Thymus (tissue), 11 donors: ENCODE measurements around the gene PRKCA. TPM values are rescaled to one million over a fixed set of nuclear protein-coding genes. Genes with fewer than 3 reads are reported as not detected.

Experiments
- DNase-seq, 9 donors: peaks; one replicate each; pipeline ENCODE4 v3.0.0-alpha.2; 2013; ENCODE audit warnings: low spot score in 9 of 9, low read depth in 6 of 9, missing footprints in 1 of 9
- H3K27ac ChIP-seq, 2 donors: one replicate each; pipeline ENCODE4 v1.5.1; 2013; ENCODE audit warnings: control low read depth in 1 of 2, low read depth in 1 of 2, low read length in 1 of 2, mild to moderate bottlenecking in 1 of 2, moderate library complexity in 1 of 2
- H3K27me3 ChIP-seq, 2 donors: one replicate each; pipeline ENCODE4 v1.5.1; 2013; ENCODE audit warnings: low read length in 1 of 2; ENCODE audit not compliant: control insufficient read depth in 2 of 2, insufficient read depth in 1 of 2
- H3K36me3 ChIP-seq, 2 donors: one replicate each; pipeline ENCODE4 v1.5.1; 2013; ENCODE audit warnings: low read length in 1 of 2, mild to moderate bottlenecking in 1 of 2, moderate library complexity in 1 of 2; ENCODE audit not compliant: control insufficient read depth in 2 of 2, insufficient read depth in 2 of 2
- H3K4me1 ChIP-seq, 2 donors: one replicate each; pipeline ENCODE4 v1.5.1; 2013; ENCODE audit warnings: low read length in 2 of 2; ENCODE audit not compliant: control insufficient read depth in 2 of 2, insufficient read depth in 2 of 2
- H3K4me3 ChIP-seq, 2 donors: one replicate each; pipeline ENCODE4 v1.5.1; 2013; ENCODE audit warnings: low read length in 2 of 2, control low read depth in 1 of 2, mild to moderate bottlenecking in 1 of 2
- H3K9me3 ChIP-seq, 2 donors: one replicate each; pipeline ENCODE4 v1.5.1; 2013; ENCODE audit warnings: low read length in 1 of 2, mild to moderate bottlenecking in 1 of 2; ENCODE audit not compliant: control insufficient read depth in 2 of 2, insufficient read depth in 1 of 2
- WGBS: extraction: QIAGEN DNeasy Blood & Tissue Kit; methylation state at CpG from one replicate; pipeline ENCODE4 v1.1.7; 2013; 5-methylcytosine and 5-hydroxymethylcytosine counted together
- polyA plus RNA-seq: library from polyadenylated mRNA; stranded (reverse); fragments of 200-250 nt; gene quantifications from one replicate; pipeline ENCODE4 v1.2.3, GENCODE V29; 2013
- total RNA-seq: library from RNA; stranded (reverse); fragments of 120-200 nt; gene quantifications from one replicate; pipeline ENCODE4 v1.2.4, GENCODE V29; 2013
- donor health status: healthy.

PRKCA gene
- total and polyA plus RNA-seq, 2 donors, result 2.7 to 3.2 TPM

GRCh38 chr17:66466106-66466820 is 163.8 kb downstream of the PRKCA start:
- Histone ChIP-seq H3K9me3 (no peaks in the 10 kb centered on the region), H3K27me3 (no peaks in the 10 kb centered on the region), H3K36me3 (no peaks in the 10 kb centered on the region), H3K4me1 (peaks cover 0 to 27% of the 10 kb centered on the region in 2 donors), H3K27ac (no peak overlapping the region), H3K4me3 (no peak overlapping the region)
- WGBS, result 91% methylated on average over 11 of the region's 11 CpGs
- no peak for DNase-seq

- Histone ChIP-seq H3K27ac (no peak overlapping the region), H3K27me3 (no peaks in the 10 kb centered on the region), H3K36me3 (no peaks in the 10 kb centered on the region), H3K9me3 (no peaks in the 10 kb centered on the region), H3K4me3 (no peak overlapping the region), H3K4me1 (peaks cover 0 to 29% of the 10 kb centered on the region in 2 donors)
- no peak for DNase-seq
- 61% methylated on average over 7 of the region's 7 CpGs for whole genome bisulfite sequencing
Observed at GRCh38 chr17:66466840-66467367, 164.5 kb downstream of the PRKCA start.

GRCh38 chr17:66467766-66468165 is 165.4 kb downstream of the PRKCA start:
- WGBS, result 87% methylated on average over 6 of the region's 6 CpGs
- peaks cover 0 to 33% of the 10 kb centered on the region in 2 donors for H3K4me1 ChIP-seq
- no peaks in the 10 kb centered on the region for H3K9me3 ChIP-seq
- H3K27ac ChIP-seq, result no peak overlapping the region
- H3K4me3 ChIP-seq, result no peak overlapping the region
- no peaks in the 10 kb centered on the region for H3K27me3 ChIP-seq
- H3K36me3 ChIP-seq, result no peaks in the 10 kb centered on the region
- no peak for DNase-seq

DNA sequence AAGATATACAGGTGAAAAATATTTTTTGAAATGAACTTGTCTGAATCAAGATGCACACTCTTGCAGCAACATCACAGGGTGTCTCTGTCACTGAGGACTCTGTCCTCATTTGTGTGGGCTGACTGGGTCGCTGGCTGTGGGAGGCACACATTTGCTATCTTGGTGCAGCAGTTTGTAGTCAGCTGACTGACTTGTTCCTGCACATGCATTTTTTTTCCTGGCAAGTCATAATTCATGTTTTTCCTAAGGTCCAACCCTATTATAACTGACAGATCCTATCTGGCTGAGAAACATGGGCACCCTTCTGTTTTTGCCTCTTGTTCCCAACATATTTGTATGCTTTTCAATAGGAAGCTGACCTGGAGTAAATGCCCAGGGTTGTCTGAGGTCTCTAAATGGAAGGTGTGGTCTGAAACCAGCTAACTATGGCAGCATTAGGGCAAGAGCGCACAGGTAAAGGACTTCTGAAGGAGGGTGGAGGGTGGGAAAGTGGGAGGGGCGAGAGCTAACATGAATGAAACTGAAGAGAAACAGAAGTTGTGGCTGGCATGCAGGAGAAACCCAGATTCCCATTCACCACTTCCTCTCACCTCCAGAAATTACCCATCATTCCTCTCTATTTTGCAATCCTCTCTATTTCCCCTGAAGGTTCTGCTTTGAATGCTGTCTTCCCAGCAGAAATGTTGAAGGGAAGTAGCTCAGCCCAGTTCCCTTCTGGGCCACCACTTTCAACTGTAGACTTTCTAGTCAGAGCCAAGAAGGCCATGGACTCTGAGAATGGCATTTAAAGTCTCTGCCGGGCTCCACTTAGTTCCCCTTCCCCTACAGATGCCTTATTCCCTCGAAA is 166.1 kb downstream of the PRKCA start:
- H3K4me1 ChIP-seq, result peaks cover 0 to 33% of the 10 kb centered on the region in 2 donors
- H3K36me3 ChIP-seq, result no peaks in the 10 kb centered on the region
- 29% methylated on average over 5 of the region's 5 CpGs for WGBS
- DNase-seq, result peak in 1 of 9 donors; percentile 40
- H3K27ac ChIP-seq, result peak overlapping the region in 1 of 2 donors; percentile 10
- H3K4me3 ChIP-seq, result no peak overlapping the region
- H3K27me3 ChIP-seq, result no peaks in the 10 kb centered on the region
- H3K9me3 ChIP-seq, result no peaks in the 10 kb centered on the region

GRCh38 chr17:66469088-66469442 is 166.7 kb downstream of the PRKCA start:
- Histone ChIP-seq H3K36me3 (no peaks in the 10 kb centered on the region), H3K4me1 (peaks cover 0 to 33% of the 10 kb centered on the region in 2 donors), H3K27ac (peak overlapping the region in 1 of 2 donors; percentile 10), H3K9me3 (no peaks in the 10 kb centered on the region), H3K27me3 (no peaks in the 10 kb centered on the region), H3K4me3 (no peak overlapping the region)
- 3% methylated on average over 3 of the region's 3 CpGs for WGBS
- no peak for DNase-seq

- no peak for DNase-seq
- H3K36me3 ChIP-seq, result no peaks in the 10 kb centered on the region
- H3K27me3 ChIP-seq, result no peaks in the 10 kb centered on the region
- peaks cover 0 to 33% of the 10 kb centered on the region in 2 donors for H3K4me1 ChIP-seq
- no peak overlapping the region for H3K4me3 ChIP-seq
- H3K27ac ChIP-seq, result no peak overlapping the region
- H3K9me3 ChIP-seq, result no peaks in the 10 kb centered on the region
- 96% methylated on average over 1 of the region's 1 CpG for WGBS
Observed at GRCh38 chr17:66469461-66469860, 167.0 kb downstream of the PRKCA start.

DNA sequence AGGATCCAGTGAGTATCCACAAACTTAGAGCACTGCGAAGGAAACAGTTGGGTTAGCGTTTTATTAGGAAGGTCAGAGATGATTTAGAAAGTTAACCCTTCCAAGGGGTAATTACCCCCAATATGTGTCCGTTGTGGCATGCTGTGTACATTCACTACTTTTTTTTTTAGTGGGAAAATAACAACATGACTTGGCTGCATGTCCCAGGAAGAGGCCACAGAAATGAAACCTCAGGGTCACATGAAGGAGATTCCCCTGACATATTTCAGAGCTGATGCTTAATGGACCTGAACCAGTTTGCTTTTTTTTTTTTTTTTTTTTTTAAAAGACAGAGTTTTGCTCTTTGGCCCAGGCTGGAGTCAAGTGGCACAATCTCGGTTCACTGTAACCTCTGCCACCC is 167.5 kb downstream of the PRKCA start:
- Histone ChIP-seq H3K36me3 (no peaks in the 10 kb centered on the region), H3K4me3 (no peak overlapping the region), H3K9me3 (no peaks in the 10 kb centered on the region), H3K27ac (no peak overlapping the region), H3K4me1 (peaks cover 0 to 33% of the 10 kb centered on the region in 2 donors), H3K27me3 (no peaks in the 10 kb centered on the region)
- no peak for DNase-seq
- WGBS, result 92% methylated on average over 4 of the region's 4 CpGs

- Histone ChIP-seq H3K9me3 (no peaks in the 10 kb centered on the region), H3K36me3 (no peaks in the 10 kb centered on the region), H3K27ac (no peak overlapping the region), H3K4me3 (no peak overlapping the region), H3K4me1 (peaks cover 0 to 24% of the 10 kb centered on the region in 2 donors), H3K27me3 (no peaks in the 10 kb centered on the region)
- DNase-seq, result no peak
- 91% methylated on average over 4 of the region's 4 CpGs for WGBS
Observed at GRCh38 chr17:66472123-66472522, 169.7 kb downstream of the PRKCA start.

GRCh38 chr17:66474258-66474657 is 171.8 kb downstream of the PRKCA start:
- Histone ChIP-seq H3K4me3 (no peak overlapping the region), H3K27ac (no peak overlapping the region), H3K4me1 (peaks cover 0 to 9% of the 10 kb centered on the region in 2 donors), H3K27me3 (no peaks in the 10 kb centered on the region), H3K9me3 (no peaks in the 10 kb centered on the region), H3K36me3 (no peaks in the 10 kb centered on the region)
- 97% methylated on average over 1 of the region's 1 CpG for WGBS
- DNase-seq, result no peak
